ENCODE measurements around the gene ADCY5.

The ADCY5 gene

DNA sequence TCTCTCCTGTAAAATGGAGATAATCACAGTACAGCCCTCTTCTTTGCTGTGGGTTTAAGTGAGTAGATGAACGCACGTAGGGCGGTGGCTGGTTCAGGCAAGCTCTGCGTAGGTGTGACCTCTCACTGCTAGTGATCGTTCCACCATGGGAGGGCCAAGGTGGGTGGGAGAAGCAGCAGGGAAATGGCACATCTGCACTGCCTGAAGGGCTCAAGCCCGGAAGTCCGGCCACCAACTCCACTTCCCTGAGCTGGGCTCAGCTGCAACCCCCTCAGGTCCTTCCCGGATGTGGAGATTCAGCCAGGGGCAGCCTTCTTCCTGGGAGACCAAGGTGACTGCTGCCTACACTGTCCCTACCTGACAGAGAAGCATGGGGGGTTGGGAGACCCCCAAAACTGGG lies 102.9 kb downstream of the ADCY5 start:
- Mint-ChIP-seq H3K4me3 (no peak overlapping the region), H3K9me3 (no peaks in the 10 kb centered on the region), H3K36me3 (ENCODE audit: insufficient read depth) (no peaks in the 10 kb centered on the region), H3K27me3 (peaks cover 33 to 46% of the 10 kb centered on the region in 2 donors), H3K4me1 (ENCODE audit: low read depth in 2 of 2) (peaks cover 4 to 7% of the 10 kb centered on the region in 2 donors), H3K27ac (no peak overlapping the region)
- ATAC-seq (replicated peaks), result no peak
- DNase-seq, result no peak

DNA sequence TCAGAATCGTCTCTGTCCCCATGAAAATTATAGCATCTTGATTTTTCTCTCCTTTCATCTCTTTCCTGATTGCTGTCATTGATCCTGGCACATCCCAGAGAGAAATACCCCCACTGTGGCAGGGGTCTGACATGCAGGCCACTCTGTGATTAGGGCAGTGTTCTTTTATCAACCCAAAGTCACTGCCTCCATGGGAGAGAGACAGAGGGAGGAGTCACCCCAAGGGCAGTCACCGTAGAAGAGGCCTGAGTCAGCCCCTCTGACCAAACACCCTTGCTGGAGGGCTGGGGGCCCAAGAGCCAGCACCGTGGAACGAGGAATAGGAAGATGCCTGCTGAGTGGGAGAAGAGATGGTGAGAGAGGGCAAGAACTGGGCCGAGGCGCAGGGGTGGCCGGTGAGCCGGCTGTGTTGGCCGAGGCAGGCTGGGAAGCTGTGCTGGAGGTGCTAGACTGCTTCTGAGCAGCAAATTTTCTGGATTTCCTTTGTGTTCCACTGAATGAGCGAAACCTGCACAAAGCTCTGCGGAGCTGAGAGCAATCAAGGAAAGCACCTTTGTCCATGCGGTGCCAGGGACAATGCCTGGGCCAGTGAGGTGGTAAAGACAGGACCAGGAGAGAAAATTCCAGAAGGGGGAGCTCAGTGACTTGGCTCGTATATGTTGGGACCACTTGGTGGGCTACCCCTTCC lies 103.8 kb downstream of the ADCY5 start:
- no peak overlapping the region for H3K27ac Mint-ChIP-seq

DNA sequence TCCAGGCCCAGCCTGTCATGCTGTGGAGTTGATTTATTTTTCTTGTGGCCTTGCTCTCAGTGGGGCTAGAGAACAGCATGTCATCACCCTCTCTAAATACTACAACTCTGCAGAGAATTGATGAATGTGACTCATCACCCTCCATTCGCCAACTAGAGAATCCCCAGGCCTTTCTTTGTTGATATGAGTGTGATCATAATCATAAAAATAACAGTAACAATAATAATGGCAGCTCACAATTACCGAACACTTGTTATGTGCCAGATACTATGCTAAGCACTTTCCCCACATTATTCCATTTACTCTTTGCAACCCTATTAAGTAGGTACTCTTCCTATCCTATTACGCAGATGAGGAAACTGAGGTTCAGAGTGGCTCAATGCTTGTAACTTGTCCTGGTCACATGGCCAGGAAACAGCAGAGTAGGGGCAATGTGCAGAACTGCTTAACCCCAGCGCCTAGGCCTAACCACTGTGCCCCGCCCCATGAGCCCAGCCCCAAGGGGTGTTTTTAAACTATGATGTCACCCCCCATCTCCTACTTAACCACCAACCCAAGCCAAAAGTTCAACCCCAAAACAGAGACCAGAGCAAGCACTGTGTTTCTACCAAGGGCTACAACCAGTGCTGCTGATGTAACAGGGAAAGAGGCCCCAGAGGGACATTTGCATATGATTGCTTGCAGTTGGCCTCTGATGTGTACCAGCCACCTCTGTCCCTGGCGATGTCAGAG lies 104.5 kb downstream of the ADCY5 start:
- Mint-ChIP-seq H3K27me3 (peaks cover 16 to 29% of the 10 kb centered on the region in 2 donors), H3K9me3 (no peaks in the 10 kb centered on the region), H3K4me3 (no peak overlapping the region), H3K36me3 (ENCODE audit: insufficient read depth) (no peaks in the 10 kb centered on the region), H3K4me1 (ENCODE audit: low read depth in 2 of 2) (peaks cover 4 to 7% of the 10 kb centered on the region in 2 donors), H3K27ac (no peak overlapping the region)
- no peak for DNase-seq
- ATAC-seq (replicated peaks), result no peak

More for the DNA sequence above, 103.8 kb downstream of the ADCY5 start:
- DNase-seq (no peak), ATAC-seq (replicated peaks) (no peak)
- Mint-ChIP-seq H3K4me1 (ENCODE audit: low read depth in 2 of 2) (peaks cover 4 to 7% of the 10 kb centered on the region in 2 donors), H3K9me3 (no peaks in the 10 kb centered on the region), H3K36me3 (ENCODE audit: insufficient read depth) (no peaks in the 10 kb centered on the region), H3K4me3 (no peak overlapping the region), H3K27me3 (peaks cover 23 to 36% of the 10 kb centered on the region in 2 donors)

DNA sequence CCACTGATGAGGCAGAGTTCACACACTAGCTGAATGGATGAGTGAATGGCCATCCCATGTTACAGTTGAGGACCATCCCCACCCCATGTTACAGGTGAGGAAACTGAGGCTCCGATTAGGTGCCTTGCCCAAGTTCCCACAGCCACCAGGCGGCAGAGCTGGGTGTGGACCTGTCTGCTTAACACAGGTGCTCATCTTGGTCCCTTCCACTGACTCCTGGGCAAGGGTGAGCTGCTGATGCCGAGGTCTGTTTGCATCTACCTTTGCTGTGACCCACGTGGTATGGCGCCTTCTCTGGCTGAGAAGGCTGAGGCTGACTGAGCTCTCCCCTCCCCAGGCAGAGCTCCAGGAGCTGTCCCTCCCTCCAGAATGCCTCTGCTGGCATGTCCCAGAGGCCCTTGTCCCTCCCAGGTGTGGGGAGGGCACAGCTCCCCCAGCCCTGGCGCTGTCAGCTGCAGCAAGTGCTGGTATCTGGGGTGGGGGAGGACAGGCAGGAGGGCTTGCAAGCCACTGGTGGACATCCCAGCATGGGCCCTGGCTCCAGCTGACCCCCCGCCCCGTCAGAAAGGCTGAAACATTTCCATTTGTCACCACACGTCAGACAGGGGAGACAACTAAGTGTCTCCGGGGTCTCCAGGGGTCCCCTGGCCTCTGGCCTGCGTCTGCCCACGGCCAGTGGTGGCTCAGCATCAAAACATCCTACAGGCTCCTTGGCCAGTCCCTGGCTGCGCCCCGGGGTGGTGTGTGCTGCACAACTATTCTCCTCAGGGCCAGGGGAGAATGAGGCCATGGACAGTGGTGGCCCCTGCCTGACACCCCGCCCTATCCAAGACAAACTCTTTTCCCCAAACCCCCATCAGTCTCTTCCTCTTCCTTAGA lies 105.4 kb downstream of the ADCY5 start:
- no peak overlapping the region for H3K27ac Mint-ChIP-seq
- DNase-seq, result no peak
- H3K4me1 Mint-ChIP-seq (ENCODE audit: low read depth in 2 of 2), result peaks cover 4 to 7% of the 10 kb centered on the region in 2 donors
- H3K27me3 Mint-ChIP-seq, result peaks cover 8 to 21% of the 10 kb centered on the region in 2 donors
- no peak for ATAC-seq (replicated peaks)
- H3K36me3 Mint-ChIP-seq (ENCODE audit: insufficient read depth), result no peaks in the 10 kb centered on the region
- H3K4me3 Mint-ChIP-seq, result no peak overlapping the region
- H3K9me3 Mint-ChIP-seq, result no peaks in the 10 kb centered on the region

DNA sequence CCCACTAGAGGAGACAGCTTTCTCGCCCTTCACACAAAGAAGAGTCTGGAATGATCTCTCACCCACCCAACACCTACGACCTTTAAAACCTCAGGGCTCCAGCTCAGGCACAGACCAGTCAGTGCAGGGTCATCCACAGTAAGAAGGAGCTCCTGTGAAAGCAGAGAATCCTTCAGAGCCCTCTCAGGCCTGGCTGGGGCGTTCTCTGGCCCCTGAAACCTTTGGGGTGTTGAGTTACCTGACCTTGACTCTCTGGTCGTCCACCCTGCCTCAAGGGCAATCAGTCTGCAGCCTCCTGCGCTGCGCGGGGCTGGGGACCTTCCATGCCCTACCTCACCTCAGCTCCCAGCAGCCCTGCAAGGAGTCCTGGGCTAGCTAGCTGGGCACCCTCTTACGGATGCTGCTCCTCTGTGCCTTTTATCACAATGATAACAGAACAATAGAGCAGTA lies 106.2 kb downstream of the ADCY5 start:
- H3K9me3 Mint-ChIP-seq, result no peaks in the 10 kb centered on the region

DNA sequence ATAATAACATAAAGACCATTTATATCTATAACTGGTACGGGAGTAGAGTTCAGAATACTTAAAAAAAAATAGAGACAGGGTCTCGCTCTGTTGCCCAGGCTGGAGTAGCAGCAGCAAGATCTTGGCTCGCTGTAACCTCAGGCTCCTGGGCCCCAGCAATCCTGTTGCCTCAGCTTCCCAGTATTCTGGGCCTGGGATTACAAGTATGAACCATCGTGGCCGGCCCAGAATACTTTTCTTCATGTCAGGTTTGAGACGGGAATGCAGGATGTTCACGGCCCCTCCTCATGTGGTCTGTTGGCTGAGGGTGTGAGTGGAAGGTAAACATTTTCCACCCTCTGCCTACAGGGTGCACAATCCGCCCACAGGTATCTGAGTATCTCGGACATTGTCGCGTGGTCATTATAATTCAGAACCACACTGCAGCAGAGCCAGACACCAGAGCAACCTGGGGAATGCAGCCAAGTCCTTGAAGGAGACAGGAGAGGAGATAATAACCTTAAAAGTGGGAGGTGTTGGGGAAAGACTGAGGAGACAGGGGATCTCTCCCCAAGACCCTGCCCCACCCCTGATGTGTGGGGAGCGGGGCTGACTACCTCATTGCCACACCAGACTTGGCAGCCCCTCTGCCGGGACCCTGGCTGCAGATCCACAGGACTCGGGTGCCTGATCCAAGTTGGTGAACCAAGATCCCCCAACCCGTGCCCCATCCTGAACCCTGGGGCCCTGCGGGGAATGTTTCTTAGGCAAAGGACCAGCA lies 106.8 kb downstream of the ADCY5 start:
- Mint-ChIP-seq H3K27ac (no peak overlapping the region), H3K9me3 (no peaks in the 10 kb centered on the region), H3K27me3 (peaks cover 0 to 9% of the 10 kb centered on the region in 2 donors), H3K4me3 (no peak overlapping the region), H3K36me3 (ENCODE audit: insufficient read depth) (peaks cover 1% of the 10 kb centered on the region), H3K4me1 (ENCODE audit: low read depth in 2 of 2) (peaks cover 4 to 7% of the 10 kb centered on the region in 2 donors)
- no peak for ATAC-seq (replicated peaks)
- no peak for DNase-seq

More for the DNA sequence above, 106.2 kb downstream of the ADCY5 start:
- DNase-seq, result no peak
- Mint-ChIP-seq H3K4me1 (ENCODE audit: low read depth in 2 of 2) (peaks cover 4 to 7% of the 10 kb centered on the region in 2 donors), H3K4me3 (no peak overlapping the region), H3K27me3 (peaks cover 0 to 12% of the 10 kb centered on the region in 2 donors), H3K27ac (no peak overlapping the region), H3K36me3 (ENCODE audit: insufficient read depth) (no peaks in the 10 kb centered on the region)
- no peak for ATAC-seq (replicated peaks)

DNA sequence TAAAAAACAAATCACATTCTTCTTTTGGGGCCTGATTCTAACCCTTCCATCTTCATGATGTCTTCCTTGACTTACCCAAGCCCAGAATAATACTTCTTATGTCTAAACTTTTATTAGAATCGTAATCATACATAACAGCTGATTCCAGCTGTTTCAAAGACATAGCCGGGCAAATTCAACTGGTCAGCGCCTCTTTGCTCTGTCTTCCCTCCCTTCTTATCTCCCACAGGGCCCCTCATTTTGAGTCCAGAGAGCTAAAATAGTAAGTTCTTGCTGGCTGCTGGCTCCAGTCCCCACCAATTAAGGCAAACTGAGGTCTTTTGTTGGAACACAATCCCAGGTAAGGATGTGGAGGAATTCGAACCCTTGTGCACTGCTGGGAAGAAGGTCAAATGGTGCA lies 108.6 kb downstream of the ADCY5 start:
- H3K36me3 Mint-ChIP-seq (ENCODE audit: insufficient read depth), result peaks cover 3% of the 10 kb centered on the region
- peaks cover 5 to 7% of the 10 kb centered on the region in 2 donors for H3K4me1 Mint-ChIP-seq (ENCODE audit: low read depth in 2 of 2)
- no peak overlapping the region for H3K4me3 Mint-ChIP-seq
- DNase-seq (no peak), ATAC-seq (replicated peaks) (no peak)
- H3K9me3 Mint-ChIP-seq, result no peaks in the 10 kb centered on the region
- no peak overlapping the region for H3K27ac Mint-ChIP-seq
- no peaks in the 10 kb centered on the region for H3K27me3 Mint-ChIP-seq

DNA sequence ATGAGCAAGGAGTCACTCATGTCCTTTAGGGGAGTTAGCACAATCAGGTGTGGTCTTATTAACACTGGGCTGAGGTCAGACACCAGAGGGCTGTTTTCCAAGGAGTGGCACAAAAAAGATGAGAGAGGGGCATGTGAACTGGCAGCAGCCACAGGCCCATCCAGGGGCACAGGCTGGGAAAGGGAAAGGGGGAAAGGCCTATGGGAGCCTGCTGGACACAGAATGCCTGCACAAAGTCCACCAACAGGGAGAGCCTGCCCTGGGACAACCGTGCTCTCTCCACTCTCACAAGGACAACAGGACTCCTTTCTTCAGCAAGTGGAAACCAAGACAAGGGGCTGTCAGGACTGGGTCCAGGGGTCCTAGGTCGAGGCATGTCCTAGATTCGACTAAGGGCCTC lies 109.6 kb downstream of the ADCY5 start:
- Mint-ChIP-seq H3K4me3 (no peak overlapping the region), H3K9me3 (no peaks in the 10 kb centered on the region), H3K36me3 (ENCODE audit: insufficient read depth) (peaks cover 3% of the 10 kb centered on the region), H3K4me1 (ENCODE audit: low read depth in 2 of 2) (peaks cover 6 to 8% of the 10 kb centered on the region in 2 donors), H3K27ac (no peak overlapping the region), H3K27me3 (no peaks in the 10 kb centered on the region)
- ATAC-seq (replicated peaks) (no peak), DNase-seq (no peak)

DNA sequence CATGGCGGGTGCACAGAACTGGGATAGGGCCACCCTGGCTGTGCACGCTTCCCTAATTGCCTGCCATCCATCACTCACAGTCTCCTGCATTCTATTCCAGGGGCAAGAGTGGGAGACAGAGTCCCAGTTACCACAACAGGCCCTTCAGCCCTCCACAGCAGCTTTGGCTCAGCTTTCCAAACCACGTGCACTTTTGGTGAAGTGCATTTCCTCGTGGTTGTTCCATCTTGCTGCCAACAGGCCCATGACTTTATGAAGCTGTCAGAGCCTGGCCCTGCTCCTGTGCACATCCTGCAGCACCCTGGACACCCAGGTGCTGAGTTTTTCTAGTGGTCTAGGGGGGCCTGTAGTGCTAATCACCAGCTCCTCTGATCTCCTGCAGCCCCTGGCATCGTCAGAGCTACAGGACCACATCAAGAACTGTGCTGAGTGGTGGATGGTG lies 110.2 kb downstream of the ADCY5 start:
- H3K36me3 Mint-ChIP-seq (ENCODE audit: insufficient read depth), result peaks cover 3% of the 10 kb centered on the region
- no peak overlapping the region for H3K27ac Mint-ChIP-seq
- no peaks in the 10 kb centered on the region for H3K27me3 Mint-ChIP-seq
- H3K4me1 Mint-ChIP-seq (ENCODE audit: low read depth in 2 of 2), result peaks cover 6 to 8% of the 10 kb centered on the region in 2 donors
- DNase-seq (no peak), ATAC-seq (replicated peaks) (no peak)
- no peaks in the 10 kb centered on the region for H3K9me3 Mint-ChIP-seq
- H3K4me3 Mint-ChIP-seq, result no peak overlapping the region

DNA sequence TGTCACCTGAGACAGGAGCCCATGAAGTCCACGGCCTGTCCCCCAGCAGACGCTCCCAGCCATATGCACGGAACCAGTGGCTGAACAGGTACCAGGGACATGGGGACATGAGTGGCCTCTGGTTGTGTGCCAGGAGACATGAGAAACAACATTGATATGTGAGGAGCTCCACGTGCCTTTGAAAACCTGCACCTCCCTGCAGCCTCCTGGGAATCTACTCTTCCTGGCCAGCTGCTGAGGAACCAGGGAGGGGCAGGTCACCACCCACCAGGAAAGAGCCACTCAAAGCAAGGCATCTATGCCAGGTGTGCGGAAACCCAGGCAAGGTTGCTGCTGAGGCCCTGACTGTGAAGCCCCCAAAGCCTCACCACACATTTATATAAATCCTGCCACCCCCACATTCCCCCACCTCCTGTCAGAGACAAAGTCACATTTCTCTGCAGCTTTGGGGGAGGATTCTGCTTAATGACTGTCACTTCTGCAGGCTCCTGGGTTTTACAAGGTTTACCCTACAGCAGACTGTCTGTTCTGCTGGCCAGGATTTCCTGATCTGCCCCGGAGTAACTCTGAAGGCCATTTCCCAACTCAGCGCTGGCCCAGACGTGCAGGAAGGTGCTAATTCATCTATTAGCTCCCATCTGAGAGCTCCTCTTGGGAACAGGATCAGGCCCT lies 110.8 kb downstream of the ADCY5 start:
- no peak for ATAC-seq (replicated peaks)
- no peak for DNase-seq
- H3K4me1 Mint-ChIP-seq (ENCODE audit: low read depth in 2 of 2), result peaks cover 6 to 8% of the 10 kb centered on the region in 2 donors
- H3K27ac Mint-ChIP-seq, result no peak overlapping the region
- H3K36me3 Mint-ChIP-seq (ENCODE audit: insufficient read depth), result peaks cover 3% of the 10 kb centered on the region
- H3K4me3 Mint-ChIP-seq, result no peak overlapping the region
- H3K9me3 Mint-ChIP-seq, result no peaks in the 10 kb centered on the region
- H3K27me3 Mint-ChIP-seq, result no peaks in the 10 kb centered on the region

DNA sequence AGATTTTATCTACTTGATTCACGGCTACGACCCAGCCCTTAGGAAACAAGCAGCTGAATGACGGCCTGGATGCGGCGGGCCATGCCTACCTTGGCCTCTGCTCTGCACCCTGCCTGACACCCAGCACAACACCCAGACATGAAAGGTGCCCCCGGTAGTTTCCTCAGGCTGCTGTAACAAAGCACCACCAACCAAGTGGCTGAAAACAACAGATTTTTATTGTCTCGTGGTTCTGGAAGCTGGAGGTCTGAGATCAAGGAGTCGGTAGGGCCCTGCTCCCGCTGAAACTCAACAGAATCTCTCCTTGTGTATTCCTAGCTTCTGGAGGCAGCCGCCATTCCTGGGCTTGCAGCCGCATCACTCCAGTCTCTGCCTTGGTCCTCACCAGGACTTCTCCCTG lies 111.7 kb downstream of the ADCY5 start:
- Mint-ChIP-seq H3K36me3 (ENCODE audit: insufficient read depth) (peaks cover 3% of the 10 kb centered on the region), H3K4me1 (ENCODE audit: low read depth in 2 of 2) (peaks cover 6 to 8% of the 10 kb centered on the region in 2 donors), H3K27me3 (no peaks in the 10 kb centered on the region), H3K27ac (no peak overlapping the region), H3K4me3 (no peak overlapping the region), H3K9me3 (no peaks in the 10 kb centered on the region)
- no peak for DNase-seq
- no peak for ATAC-seq (replicated peaks)

DNA sequence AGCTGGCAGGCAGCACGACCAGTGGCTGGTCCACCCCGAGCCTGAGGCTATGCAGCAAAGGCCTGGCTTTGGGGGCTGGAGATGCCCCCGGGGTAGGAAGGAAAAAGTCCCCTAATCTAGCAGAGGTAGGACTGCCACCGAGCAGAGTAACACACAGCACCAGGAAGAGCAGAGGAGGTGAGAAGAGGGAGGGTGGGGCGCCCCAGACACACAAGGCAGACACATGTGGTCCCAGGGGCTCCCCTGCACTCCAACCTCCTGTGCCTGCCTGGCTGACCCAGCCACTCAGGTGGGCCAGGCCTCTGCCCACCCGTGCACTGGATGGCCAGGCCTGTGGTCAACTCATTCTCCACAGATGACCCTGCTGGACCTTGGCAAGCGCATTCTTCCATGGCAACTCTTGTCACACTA lies 112.4 kb downstream of the ADCY5 start:
- Mint-ChIP-seq H3K27me3 (no peaks in the 10 kb centered on the region), H3K4me3 (no peak overlapping the region), H3K4me1 (ENCODE audit: low read depth in 2 of 2) (peaks cover 6 to 8% of the 10 kb centered on the region in 2 donors), H3K9me3 (no peaks in the 10 kb centered on the region), H3K36me3 (ENCODE audit: insufficient read depth) (peaks cover 3% of the 10 kb centered on the region), H3K27ac (no peak overlapping the region)
- no peak for DNase-seq
- ATAC-seq (replicated peaks), result no peak

Data from effector memory CD8-positive, alpha-beta T cell (primary cell).